Measurements from ENCODE around the gene NLRX1.
"Not testable (repeated sequence)": the region's sequence is repeated elsewhere in the genome, so short reads cannot be mapped to it uniquely, and the experiment has no call there.

The NLRX1 gene

GRCh38 chr11:119188887-119189286 is 20.4 kb downstream of the NLRX1 start:
- Histone ChIP-seq H3K9ac (no peak overlapping the region), H3K4me3 (ENCODE audit: low read depth, low read length) (no peak overlapping the region), H3K4me1 (no peaks in the 10 kb centered on the region), H2AFZ (no peak overlapping the region), H3K4me2 (ENCODE audit: low read length) (no peak overlapping the region), H3K9me3 (ENCODE audit: control insufficient read depth, low read length) (no peaks in the 10 kb centered on the region), H3K27me3 (ENCODE audit: control insufficient read depth, insufficient read depth, low read length) (no peaks in the 10 kb centered on the region), H3K36me3 (ENCODE audit: control insufficient read depth, insufficient read depth, low read length) (no peaks in the 10 kb centered on the region), H3K79me2 (no peaks in the 10 kb centered on the region), H3K27ac (no peak overlapping the region)
- TF ChIP-seq CTCF (IDR thresholded peaks at IDR 0.05), result no peak

- no peaks in the 10 kb centered on the region for H3K9me3 ChIP-seq (ENCODE audit: control insufficient read depth, low read length)
- H3K9ac ChIP-seq, result no peak overlapping the region
- H3K4me2 ChIP-seq (ENCODE audit: low read length), result no peak overlapping the region
- no peaks in the 10 kb centered on the region for H3K79me2 ChIP-seq
- H3K36me3 ChIP-seq (ENCODE audit: control insufficient read depth, insufficient read depth, low read length), result no peaks in the 10 kb centered on the region
- H3K4me1 ChIP-seq, result no peaks in the 10 kb centered on the region
- no peak overlapping the region for H3K27ac ChIP-seq
- TF ChIP-seq CTCF (IDR thresholded peaks at IDR 0.05), result no peak
- H2AFZ ChIP-seq, result no peak overlapping the region
- no peaks in the 10 kb centered on the region for H3K27me3 ChIP-seq (ENCODE audit: control insufficient read depth, insufficient read depth, low read length)
- no peak overlapping the region for H3K4me3 ChIP-seq (ENCODE audit: low read depth, low read length)
Observed at GRCh38 chr11:119189393-119189792, 20.9 kb downstream of the NLRX1 start.

- no peak overlapping the region for H3K27ac ChIP-seq
- no peaks in the 10 kb centered on the region for H3K27me3 ChIP-seq (ENCODE audit: control insufficient read depth, insufficient read depth, low read length)
- no peak for TF ChIP-seq CTCF (IDR thresholded peaks at IDR 0.05)
- H3K79me2 ChIP-seq, result no peaks in the 10 kb centered on the region
- no peaks in the 10 kb centered on the region for H3K36me3 ChIP-seq (ENCODE audit: control insufficient read depth, insufficient read depth, low read length)
- H3K4me3 ChIP-seq (ENCODE audit: low read depth, low read length), result no peak overlapping the region
- no peak overlapping the region for H3K9ac ChIP-seq
- no peak overlapping the region for H3K4me2 ChIP-seq (ENCODE audit: low read length)
- no peaks in the 10 kb centered on the region for H3K9me3 ChIP-seq (ENCODE audit: control insufficient read depth, low read length)
- H3K4me1 ChIP-seq, result no peaks in the 10 kb centered on the region
- H2AFZ ChIP-seq, result no peak overlapping the region
Observed at GRCh38 chr11:119190531-119190930, 22.0 kb downstream of the NLRX1 start.

- H3K79me2 ChIP-seq; H3K27me3 ChIP-seq (ENCODE audit: control insufficient read depth, insufficient read depth, low read length); H3K36me3 ChIP-seq (ENCODE audit: control insufficient read depth, insufficient read depth, low read length); H3K4me2 ChIP-seq (ENCODE audit: low read length); H3K4me3 ChIP-seq (ENCODE audit: low read depth, low read length); H2AFZ ChIP-seq; H3K4me1 ChIP-seq; H3K27ac ChIP-seq; H3K9ac ChIP-seq; H3K9me3 ChIP-seq (ENCODE audit: control insufficient read depth, low read length): not testable (repeated sequence)
Observed at GRCh38 chr11:119191265-119191664, 22.7 kb downstream of the NLRX1 start.

- H3K79me2 ChIP-seq, result no peaks in the 10 kb centered on the region
- no peak overlapping the region for H3K27ac ChIP-seq
- no peaks in the 10 kb centered on the region for H3K27me3 ChIP-seq (ENCODE audit: control insufficient read depth, insufficient read depth, low read length)
- H3K4me3 ChIP-seq (ENCODE audit: low read depth, low read length), result no peak overlapping the region
- H3K4me2 ChIP-seq (ENCODE audit: low read length), result no peak overlapping the region
- no peaks in the 10 kb centered on the region for H3K4me1 ChIP-seq
- TF ChIP-seq CTCF (IDR thresholded peaks at IDR 0.05), result no peak
- H2AFZ ChIP-seq, result no peak overlapping the region
- no peaks in the 10 kb centered on the region for H3K9me3 ChIP-seq (ENCODE audit: control insufficient read depth, low read length)
- no peaks in the 10 kb centered on the region for H3K36me3 ChIP-seq (ENCODE audit: control insufficient read depth, insufficient read depth, low read length)
- no peak overlapping the region for H3K9ac ChIP-seq
Observed at GRCh38 chr11:119192111-119192510, 23.6 kb downstream of the NLRX1 start.
